Tibial nerve (tissue), 4 donors: ENCODE measurements around the gene CANT1. TPM values are rescaled to one million over a fixed set of nuclear protein-coding genes. Genes with fewer than 3 reads are reported as not detected.
"Not testable (repeated sequence)": the region's sequence is repeated elsewhere in the genome, so short reads cannot be mapped to it uniquely, and the experiment has no call there.

Source experiments
- DNase-seq, 2 donors: peaks; one replicate each; pipeline ENCODE4 v3.0.0-alpha.2; 2019; ENCODE audit warnings: low spot score in 2 of 2
- H3K27ac ChIP-seq, 4 donors: fragments of 200-600 bp; sonication (generic) in 3 of 4; one replicate each; pipeline ENCODE4 v1.5.1; 2017 to 2019; ENCODE audit warnings: mild to moderate bottlenecking in 1 of 4
- H3K27me3 ChIP-seq, 2 donors: fragments of 200-600 bp; sonication (generic) in 1 of 2; one replicate each; pipeline versions ENCODE4 v1.5.1 to v1.6.0; 2017 to 2019
- H3K36me3 ChIP-seq, 3 donors: fragments of 200-600 bp; sonication (generic); one replicate each; pipeline ENCODE4 v1.5.1; 2018 to 2019
- H3K4me1 ChIP-seq, 4 donors: fragments of 200-600 bp; sonication (generic) in 3 of 4; one replicate each; pipeline ENCODE4 v1.5.1; 2017 to 2019
- H3K4me3 ChIP-seq, 4 donors: fragments of 200-600 bp; sonication (generic) in 3 of 4; one replicate each; pipeline ENCODE4 v1.5.1; 2017 to 2019; ENCODE audit warnings: mild to moderate bottlenecking in 1 of 4, moderate library complexity in 1 of 4
- H3K9me3 ChIP-seq, 4 donors: fragments of 200-600 bp; sonication (generic) in 3 of 4; one replicate each; pipeline ENCODE4 v1.5.1; 2017 to 2019
- CTCF ChIP-seq, 5 experiments: fragments of 200-600 bp in 3 of 5; fragments of 450-650 bp in 2 of 5; sonication (generic) in 3 of 5; IDR thresholded peaks; one replicate each; pipeline ENCODE4 v1.5.1; 2016 to 2019; ENCODE audit warnings: antibody characterized with exemption in 5 of 5, mild to moderate bottlenecking in 3 of 5, moderate library complexity in 2 of 5
- EP300 ChIP-seq, 2 donors: sonication (generic); formaldehyde crosslinking; IDR thresholded peaks; one replicate each; pipeline ENCODE4 v1.6.1; 2017; ENCODE audit warnings: antibody characterized with exemption in 2 of 2, mild to moderate bottlenecking in 1 of 2
- POLR2A ChIP-seq, 2 donors: fragments of 450-650 bp; IDR thresholded peaks; one replicate each; pipeline ENCODE4 v1.6.1; 2017; ENCODE audit warnings: antibody characterized with exemption in 2 of 2, mild to moderate bottlenecking in 2 of 2, moderate library complexity in 2 of 2
- WGBS, 2 donors: methylation state at CpG; one replicate each; pipeline ENCODE4 v1.1.5; 2018; 5-methylcytosine and 5-hydroxymethylcytosine counted together
- total RNA-seq, 4 donors: library from RNA; depleted of rRNA; stranded (reverse); fragments of >200 nt; gene quantifications; one replicate each; pipeline ENCODE4 v1.1.0, GENCODE V29; 2016

CANT1 gene
- total RNA-seq, 4 donors from 2014 or later = 21.0 to 27.3 (median 25.5) TPM

- Histone ChIP-seq H3K27me3 (no peaks in the 10 kb centered on the region), H3K36me3 (no peaks in the 10 kb centered on the region), H3K4me3 (no peak overlapping the region), H3K9me3 (peaks cover 0 to 19% (median 5%) of the 10 kb centered on the region in 4 donors), H3K4me1 (peaks cover 0 to 41% (median 0%) of the 10 kb centered on the region in 4 donors), H3K27ac (no peak overlapping the region)
- TF ChIP-seq CTCF (IDR thresholded peaks at IDR 0.05) (no peak), POLR2A (IDR thresholded peaks at IDR 0.05) (no peak), EP300 (IDR thresholded peaks at IDR 0.05) (no peak)
- no peak for DNase-seq
- WGBS, 2 donors = 100% methylated on average over 2 of the region's 2 CpGs
These were observed 58.7 kb downstream of the CANT1 start for GRCh38 chr17:78950870-78951269.

GRCh38 chr17:78947235-78948149, 62.1 kb downstream of the CANT1 start:
- DNase-seq = no peak
- no peaks in the 10 kb centered on the region for H3K36me3 ChIP-seq
- peak overlapping the region in 2 of 4 donors; percentile 67 to 71 for H3K27ac ChIP-seq
- H3K9me3 ChIP-seq = peaks cover 0 to 19% (median 5%) of the 10 kb centered on the region in 4 donors
- no peaks in the 10 kb centered on the region for H3K27me3 ChIP-seq
- H3K4me1 ChIP-seq = peaks cover 0 to 25% (median 0%) of the 10 kb centered on the region in 4 donors
- no peak overlapping the region for H3K4me3 ChIP-seq
- no peak for TF ChIP-seq POLR2A (IDR thresholded peaks at IDR 0.05)
- no peak for TF ChIP-seq EP300 (IDR thresholded peaks at IDR 0.05)
- TF ChIP-seq CTCF (IDR thresholded peaks at IDR 0.05) = no peak
- 59 to 63% methylated on average over 18 of the region's 18 CpGs for WGBS, 2 donors

- WGBS, 2 donors = 85 to 92% methylated on average over 8 of the region's 8 CpGs
- Histone ChIP-seq H3K27me3 (no peaks in the 10 kb centered on the region), H3K9me3 (peaks cover 0 to 19% (median 5%) of the 10 kb centered on the region in 4 donors), H3K4me1 (peaks cover 0 to 17% (median 0%) of the 10 kb centered on the region in 4 donors), H3K4me3 (no peak overlapping the region), H3K36me3 (no peaks in the 10 kb centered on the region), H3K27ac (peak overlapping the region in 2 of 4 donors; percentile 67 to 71)
- TF ChIP-seq POLR2A (IDR thresholded peaks at IDR 0.05) = no peak
- TF ChIP-seq CTCF (IDR thresholded peaks at IDR 0.05) = no peak
- DNase-seq = no peak
These were observed 62.9 kb downstream of the CANT1 start for GRCh38 chr17:78946631-78947030.

DNA sequence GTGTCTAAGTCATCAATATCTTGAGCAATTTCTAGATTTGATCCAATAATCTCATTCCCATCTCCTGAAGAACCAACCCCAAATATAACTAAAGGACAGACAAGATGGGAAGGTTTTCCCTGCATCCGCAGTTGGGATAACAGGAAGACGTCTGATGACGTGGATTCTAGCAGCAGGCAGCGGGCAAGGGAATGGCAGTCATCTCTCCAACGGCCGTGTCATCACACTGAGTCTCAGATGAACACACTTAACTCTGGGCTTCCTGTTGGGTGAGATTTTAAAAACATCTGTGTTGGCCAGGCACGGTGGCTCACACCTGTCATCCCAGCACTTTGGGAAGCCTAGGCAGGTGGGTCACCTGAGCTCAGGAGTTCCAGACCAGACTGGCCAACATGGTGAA, 63.4 kb downstream of the CANT1 start:
- H3K36me3 ChIP-seq = no peaks in the 10 kb centered on the region
- H3K4me1 ChIP-seq = peaks cover 0 to 15% (median 0%) of the 10 kb centered on the region in 4 donors
- no peak overlapping the region for H3K27ac ChIP-seq
- DNase-seq = no peak
- no peak overlapping the region for H3K4me3 ChIP-seq
- 84 to 90% methylated on average over 7 of the region's 7 CpGs for WGBS, 2 donors
- no peaks in the 10 kb centered on the region for H3K27me3 ChIP-seq
- peaks cover 0 to 14% (median 5%) of the 10 kb centered on the region in 4 donors for H3K9me3 ChIP-seq
- no peak for TF ChIP-seq EP300 (IDR thresholded peaks at IDR 0.05)
- no peak for TF ChIP-seq POLR2A (IDR thresholded peaks at IDR 0.05)
- TF ChIP-seq CTCF (IDR thresholded peaks at IDR 0.05) = no peak

GRCh38 chr17:78945455-78945854, 64.1 kb downstream of the CANT1 start:
- not testable (repeated sequence) for H3K36me3 ChIP-seq, H3K27me3 ChIP-seq, DNase-seq, H3K4me3 ChIP-seq, H3K27ac ChIP-seq, H3K9me3 ChIP-seq
- peaks cover 0 to 16% (median 0%) of the 10 kb centered on the region in 4 donors for H3K4me1 ChIP-seq
- WGBS, 2 donors = 94 to 97% methylated on average over 12 of the region's 12 CpGs
